ENCODE data around the gene TUBB6. TPM values are rescaled to one million over a fixed set of nuclear protein-coding genes. Genes with fewer than 3 reads are reported as not detected.

TUBB6 gene
- total and polyA plus RNA-seq, 2 donors (not counting 3 experiments of a cell fraction or from before 2014, with no cell fraction given) = 440 to 747 TPM

GRCh38 chr18:12293831-12294230 is 14.2 kb upstream of the TUBB6 start:
- no peak for DNase-seq (ENCODE audit: low read depth, low spot score)
- Histone ChIP-seq H2AFZ (ENCODE audit: low read depth, low read length) (no peak overlapping the region), H3K4me1 (ENCODE audit: control insufficient read depth, extremely low read depth, insufficient read depth, low read length) (peaks cover 14% of the 10 kb centered on the region), H3K4me3 (replicated peaks in 1 of 3; ENCODE audit: insufficient read depth in 1 of 3, low read depth in 1 of 3, low read length in 3 of 3) (no peak overlapping the region), H3K79me2 (ENCODE audit: control insufficient read depth, insufficient read depth, low read length) (no peaks in the 10 kb centered on the region), H4K20me1 (replicated peaks; ENCODE audit: control insufficient read depth, extremely low read depth, insufficient read depth, low read length) (no peaks in the 10 kb centered on the region), H3K9me1 (replicated peaks; ENCODE audit: control insufficient read depth, extremely low read depth, insufficient read depth, low read length) (no peaks in the 10 kb centered on the region), H3K36me3 (ENCODE audit: control insufficient read depth in 2 of 2, extremely low read depth in 1 of 2, insufficient read depth in 2 of 2, low read length in 2 of 2) (no peaks in the 10 kb centered on the region), H3K9me3 (replicated peaks; ENCODE audit: control insufficient read depth, insufficient read depth, low read length) (no peaks in the 10 kb centered on the region), H3K27ac (ENCODE audit: insufficient read depth, low read depth, low read length) (no peak overlapping the region), H3K27me3 (ENCODE audit: control insufficient read depth in 2 of 2, insufficient read depth in 2 of 2, low read length in 2 of 2) (peaks cover 0 to 2% of the 10 kb centered on the region in 2 experiments), H3K4me2 (ENCODE audit: insufficient read depth, low read length) (no peak overlapping the region), H3K9ac (replicated peaks; ENCODE audit: extremely low read depth, insufficient read depth, low read length) (no peak overlapping the region)
- CTCF ChIA-PET = interaction anchor here (0.8 to 3.8 kb wide), 2 partner anchors 11 to 34 kb away, joined by 3 to 33 read pairs; no protein-coding TSS in a partner anchor
- no peak for TF ChIP-seq POLR2A (IDR thresholded peaks at IDR 0.05; ENCODE audit: low read depth, low read length)
- no peak for TF ChIP-seq MAX (IDR thresholded peaks at IDR 0.05; ENCODE audit: insufficient read depth, insufficient read length)
- TF ChIP-seq FOS (IDR thresholded peaks at IDR 0.05; ENCODE audit: borderline replicate concordance, insufficient read depth, low read length) = no peak
- TF ChIP-seq JUN (IDR thresholded peaks at IDR 0.05; ENCODE audit: borderline replicate concordance, insufficient read depth, insufficient read length, low read depth) = no peak
- no peak for TF ChIP-seq MYC (IDR thresholded peaks at IDR 0.05; ENCODE audit: low read depth, low read length)
- TF ChIP-seq GATA2 (IDR thresholded peaks at IDR 0.05; ENCODE audit: insufficient read depth, insufficient read length, low read depth, low read length) = no peak
- no peak for TF ChIP-seq POLR2AphosphoS5 (IDR thresholded peaks at IDR 0.05; ENCODE audit: insufficient read depth, low read depth, low read length)
- no peak for TF ChIP-seq CTCF (IDR thresholded peaks at IDR 0.05; ENCODE audit: extremely low read depth in 1 of 2, insufficient read depth in 1 of 2, low read depth in 1 of 2, low read length in 2 of 2)
- no peak for TF ChIP-seq EZH2 (IDR thresholded peaks at IDR 0.05; ENCODE audit: borderline replicate concordance, low read depth, low read length, severe bottlenecking)
- POLR2A ChIA-PET = no interaction called here
- no TSS peak for BruUV-seq (replicated peaks)
- intact Hi-C loops (cut with micrococcal nuclease) = no loop called here
- FAIRE-seq = no peak
- dilution Hi-C loops (cut with MboI; ENCODE audit: extremely low pct_ligation_motif_present, low sequenced_read_pairs) = no loop called here

Measured in endothelial cell of umbilical vein (primary cell).